SJCRH30 (cell line): Measurements from ENCODE around the gene PLPPR3. TPM values are rescaled to one million over a fixed set of nuclear protein-coding genes. Genes with fewer than 3 reads are reported as not detected.

Experiments used
- DNase-seq, 2 experiments: peaks; one replicate each; pipeline ENCODE4 v3.0.0-alpha.2; 2015 to 2020
- H3K27ac ChIP-seq: fragments of 250-450 bp; sonication (Bioruptor Pico); 2 replicates; pipeline ENCODE4 v1.5.1; 2020; ENCODE audit warnings: mild to moderate bottlenecking, moderate library complexity
- H3K27me3 ChIP-seq: fragments of 250-450 bp; sonication (Bioruptor Pico); 2 replicates; pipeline ENCODE4 v1.5.1; 2020; ENCODE audit warnings: mild to moderate bottlenecking, moderate library complexity
- H3K36me3 ChIP-seq: fragments of 250-450 bp; sonication (Bioruptor Pico); 2 replicates; pipeline ENCODE4 v1.5.1; 2020; ENCODE audit warnings: mild to moderate bottlenecking, moderate library complexity
- H3K4me1 ChIP-seq: fragments of 250-450 bp; sonication (Bioruptor Pico); 2 replicates; pipeline ENCODE4 v1.5.1; 2020; ENCODE audit warnings: mild to moderate bottlenecking, moderate library complexity
- H3K4me3 ChIP-seq: fragments of 250-450 bp; sonication (Bioruptor Pico); 2 replicates; pipeline ENCODE4 v1.5.1; 2020; ENCODE audit warnings: mild to moderate bottlenecking, moderate library complexity
- H3K9me3 ChIP-seq: fragments of 250-450 bp; sonication (Bioruptor Pico); replicated peaks from 2 replicates; pipeline ENCODE4 v1.5.1; 2020; ENCODE audit warnings: mild to moderate bottlenecking, moderate library complexity
- total RNA-seq: library from RNA; depleted of rRNA; stranded (reverse); fragments of >200 nt; shearing (Covaris generic); gene quantifications from 2 replicates; pipeline ENCODE4 v1.2.3, GENCODE V29; 2014

The PLPPR3 gene
- total RNA-seq, 1 experiment from 2014 or later: not detected

- no peaks in the 10 kb centered on the region for H3K36me3 ChIP-seq
- peaks cover 18% of the 10 kb centered on the region; the same call in 1 of the 2 replicates for H3K4me1 ChIP-seq
- H3K27ac ChIP-seq: no peak overlapping the region
- H3K27me3 ChIP-seq: no peaks in the 10 kb centered on the region
- no peak overlapping the region for H3K4me3 ChIP-seq
- no peaks in the 10 kb centered on the region for H3K9me3 ChIP-seq
- DNase-seq: peak in 1 of 2 experiments; percentile 54
Observed at GRCh38 chr19:792306-792885, 29.4 kb downstream of the PLPPR3 start.

GRCh38 chr19:791567-792305 lies 30.0 kb downstream of the PLPPR3 start:
- H3K4me1 ChIP-seq: peaks cover 18% of the 10 kb centered on the region; the same call in 1 of the 2 replicates
- no peak overlapping the region for H3K4me3 ChIP-seq
- no peaks in the 10 kb centered on the region for H3K36me3 ChIP-seq
- H3K27ac ChIP-seq: no peak overlapping the region
- H3K27me3 ChIP-seq: no peaks in the 10 kb centered on the region
- DNase-seq: no peak
- no peaks in the 10 kb centered on the region for H3K9me3 ChIP-seq

GRCh38 chr19:791007-791566 lies 30.7 kb downstream of the PLPPR3 start:
- Histone ChIP-seq H3K9me3 (no peaks in the 10 kb centered on the region), H3K4me1 (peaks cover 18% of the 10 kb centered on the region; the same call in 1 of the 2 replicates), H3K27ac (no peak overlapping the region), H3K27me3 (no peaks in the 10 kb centered on the region), H3K4me3 (no peak overlapping the region), H3K36me3 (no peaks in the 10 kb centered on the region)
- no peak for DNase-seq

- no peaks in the 10 kb centered on the region for H3K27me3 ChIP-seq
- no peaks in the 10 kb centered on the region for H3K36me3 ChIP-seq
- H3K27ac ChIP-seq: peak overlapping the region; percentile 59
- peak overlapping the region; percentile 46 for H3K4me3 ChIP-seq
- H3K4me1 ChIP-seq: peaks cover 18% of the 10 kb centered on the region; the same call in 1 of the 2 replicates
- peak in 1 of 2 experiments; percentile 34 for DNase-seq
- H3K9me3 ChIP-seq: no peaks in the 10 kb centered on the region
Observed at GRCh38 chr19:789701-790060, 32.1 kb downstream of the PLPPR3 start.

GRCh38 chr19:788983-789700 lies 32.6 kb downstream of the PLPPR3 start:
- Histone ChIP-seq H3K4me1 (peaks cover 18% of the 10 kb centered on the region; the same call in 1 of the 2 replicates), H3K4me3 (peak overlapping the region; percentile 46), H3K27me3 (no peaks in the 10 kb centered on the region), H3K9me3 (no peaks in the 10 kb centered on the region), H3K36me3 (no peaks in the 10 kb centered on the region), H3K27ac (peak overlapping the region; percentile 59)
- peak; percentile 61 to 66 for DNase-seq

GRCh38 chr19:788686-788982 lies 33.1 kb downstream of the PLPPR3 start:
- H3K4me1 ChIP-seq: peaks cover 18% of the 10 kb centered on the region; the same call in 1 of the 2 replicates
- H3K27ac ChIP-seq: peak overlapping the region; percentile 59
- H3K9me3 ChIP-seq: no peaks in the 10 kb centered on the region
- no peaks in the 10 kb centered on the region for H3K36me3 ChIP-seq
- H3K27me3 ChIP-seq: no peaks in the 10 kb centered on the region
- no peak for DNase-seq
- peak overlapping the region; percentile 46 for H3K4me3 ChIP-seq

GRCh38 chr19:787536-787935 lies 34.2 kb downstream of the PLPPR3 start:
- Histone ChIP-seq H3K27ac (no peak overlapping the region), H3K9me3 (no peaks in the 10 kb centered on the region), H3K36me3 (no peaks in the 10 kb centered on the region), H3K4me3 (no peak overlapping the region), H3K4me1 (peaks cover 18% of the 10 kb centered on the region; the same call in 1 of the 2 replicates), H3K27me3 (no peaks in the 10 kb centered on the region)
- no peak for DNase-seq

- no peaks in the 10 kb centered on the region for H3K9me3 ChIP-seq
- no peak overlapping the region for H3K4me3 ChIP-seq
- H3K4me1 ChIP-seq: peaks cover 12% of the 10 kb centered on the region; the same call in 1 of the 2 replicates
- no peak overlapping the region for H3K27ac ChIP-seq
- no peaks in the 10 kb centered on the region for H3K36me3 ChIP-seq
- no peak for DNase-seq
- no peaks in the 10 kb centered on the region for H3K27me3 ChIP-seq
Observed at GRCh38 chr19:784541-784940, 37.2 kb downstream of the PLPPR3 start.

- peak overlapping the region; percentile 50 for H3K4me3 ChIP-seq
- no peaks in the 10 kb centered on the region for H3K36me3 ChIP-seq
- peak overlapping the region; percentile 70; the same call in 1 of the 2 replicates for H3K27ac ChIP-seq
- DNase-seq: no peak
- H3K4me1 ChIP-seq: peaks cover 6% of the 10 kb centered on the region; the same call in 1 of the 2 replicates
- no peaks in the 10 kb centered on the region for H3K9me3 ChIP-seq
- H3K27me3 ChIP-seq: no peaks in the 10 kb centered on the region
Observed at GRCh38 chr19:782878-783668, 38.7 kb downstream of the PLPPR3 start.

- H3K27ac ChIP-seq: peak overlapping the region; percentile 70; the same call in 1 of the 2 replicates
- H3K36me3 ChIP-seq: no peaks in the 10 kb centered on the region
- no peaks in the 10 kb centered on the region for H3K9me3 ChIP-seq
- peak overlapping the region; percentile 50 for H3K4me3 ChIP-seq
- no peaks in the 10 kb centered on the region for H3K27me3 ChIP-seq
- peak; percentile 54 to 66 for DNase-seq
- H3K4me1 ChIP-seq: peaks cover 5% of the 10 kb centered on the region; the same call in 1 of the 2 replicates
Observed at GRCh38 chr19:782185-782877, 39.4 kb downstream of the PLPPR3 start.

- Histone ChIP-seq H3K27ac (peak overlapping the region; percentile 70; the same call in 1 of the 2 replicates), H3K27me3 (no peaks in the 10 kb centered on the region), H3K36me3 (no peaks in the 10 kb centered on the region), H3K4me1 (peaks cover 5% of the 10 kb centered on the region; the same call in 1 of the 2 replicates), H3K9me3 (no peaks in the 10 kb centered on the region), H3K4me3 (peak overlapping the region; percentile 50)
- DNase-seq: no peak
Observed at GRCh38 chr19:781800-782184, 40.0 kb downstream of the PLPPR3 start.

- Histone ChIP-seq H3K27ac (no peak overlapping the region), H3K4me1 (peaks cover 5% of the 10 kb centered on the region; the same call in 1 of the 2 replicates), H3K27me3 (no peaks in the 10 kb centered on the region), H3K9me3 (no peaks in the 10 kb centered on the region), H3K4me3 (no peak overlapping the region), H3K36me3 (no peaks in the 10 kb centered on the region)
- no peak for DNase-seq
Observed at GRCh38 chr19:780935-781334, 40.8 kb downstream of the PLPPR3 start.

GRCh38 chr19:778910-779653 lies 42.7 kb downstream of the PLPPR3 start:
- Histone ChIP-seq H3K4me3 (peak overlapping the region; percentile 20), H3K27ac (no peak overlapping the region), H3K36me3 (no peaks in the 10 kb centered on the region), H3K9me3 (no peaks in the 10 kb centered on the region), H3K4me1 (peaks cover 5% of the 10 kb centered on the region; the same call in 1 of the 2 replicates), H3K27me3 (no peaks in the 10 kb centered on the region)
- DNase-seq: peak; percentile 63 to 71
